AG04449 (cell line): ENCODE data around the gene PTPRG.
"Not testable (repeated sequence)": the region's sequence is repeated elsewhere in the genome, so short reads cannot be mapped to it uniquely, and the experiment has no call there.

Experiments used
- CTCF ChIA-PET: fragments of 350-600 bp; formaldehyde crosslinking; extraction: SDS; loops from one replicate; lab custom pipeline; 2021; ENCODE audit warnings: antibody characterized with exemption; lab: Yijun Ruan, JAX
- POLR2A ChIA-PET: fragments of 400-600, 350-600 bp; formaldehyde crosslinking; extraction: SDS; loops from one replicate; lab custom pipeline; 2020; ENCODE audit warnings: antibody characterized with exemption, inconsistent platforms; lab: Yijun Ruan, JAX
- DNase-seq: peaks from one replicate; pipeline ENCODE4 v3.0.0-alpha.2; 2010; ENCODE audit warnings: low read depth, low spot score
- H3K4me3 ChIP-seq: 2 replicates; pipeline ENCODE4 v1.5.1; 2011; ENCODE audit warnings: low read depth, mild to moderate bottlenecking, control low read depth, low read length
- CTCF ChIP-seq: IDR thresholded peaks from one replicate; pipeline ENCODE4 v1.5.1; 2011; ENCODE audit warnings: mild to moderate bottlenecking, moderate library complexity, low read length, control low read depth, inconsistent platforms; ENCODE audit not compliant: insufficient read depth; ENCODE audit errors: missing control alignments

PTPRG gene

DNA sequence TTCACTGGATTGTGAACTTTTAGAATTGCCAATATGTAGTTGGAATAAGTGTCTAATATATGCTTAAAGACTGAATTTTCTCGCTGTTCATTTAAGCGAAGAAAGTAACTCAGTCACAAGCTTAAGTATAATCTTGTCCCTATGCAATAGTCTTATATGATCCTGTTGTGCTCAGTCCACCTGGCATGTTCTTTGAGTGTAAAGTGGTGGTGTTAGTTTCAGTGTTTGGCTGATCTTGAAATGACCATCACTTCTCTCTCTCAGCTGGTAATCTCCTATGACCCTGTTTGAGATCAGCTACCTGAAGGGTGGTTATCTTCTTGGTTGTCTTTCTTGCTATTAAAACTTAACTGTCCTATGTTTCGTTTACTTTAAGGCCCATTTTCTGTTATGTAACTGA lies 197.5 kb downstream of the PTPRG start:
- POLR2A ChIA-PET: no interaction called here
- no peak overlapping the region for H3K4me3 ChIP-seq
- CTCF ChIA-PET: no interaction called here
- TF ChIP-seq CTCF: no peak
- DNase-seq: no peak

DNA sequence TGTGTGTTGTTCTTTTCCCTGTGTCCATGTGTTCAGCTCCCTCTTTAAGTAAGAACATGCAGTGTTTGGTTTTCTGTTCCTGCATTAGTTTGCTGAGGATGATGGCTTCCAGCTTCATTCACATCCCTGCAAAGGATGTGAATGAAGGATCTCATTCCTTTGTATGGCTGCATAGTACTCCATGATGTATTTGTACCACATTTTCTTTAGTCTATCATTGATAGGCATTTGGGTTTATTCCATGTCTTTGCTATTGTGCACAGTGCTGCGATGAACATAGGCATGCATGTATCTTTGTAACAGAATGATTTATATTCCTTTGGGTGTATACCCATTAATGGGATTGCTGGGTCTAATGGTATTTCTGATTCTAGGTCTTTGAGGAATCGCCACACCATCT lies 199.4 kb downstream of the PTPRG start:
- CTCF ChIA-PET, POLR2A ChIA-PET, DNase-seq, H3K4me3 ChIP-seq: not testable (repeated sequence)

GRCh38 chr3:61761694-61762430 lies 200.5 kb downstream of the PTPRG start:
- CTCF ChIA-PET: no interaction called here
- POLR2A ChIA-PET: no interaction called here
- no peak overlapping the region for H3K4me3 ChIP-seq
- TF ChIP-seq CTCF: no peak
- no peak for DNase-seq

DNA sequence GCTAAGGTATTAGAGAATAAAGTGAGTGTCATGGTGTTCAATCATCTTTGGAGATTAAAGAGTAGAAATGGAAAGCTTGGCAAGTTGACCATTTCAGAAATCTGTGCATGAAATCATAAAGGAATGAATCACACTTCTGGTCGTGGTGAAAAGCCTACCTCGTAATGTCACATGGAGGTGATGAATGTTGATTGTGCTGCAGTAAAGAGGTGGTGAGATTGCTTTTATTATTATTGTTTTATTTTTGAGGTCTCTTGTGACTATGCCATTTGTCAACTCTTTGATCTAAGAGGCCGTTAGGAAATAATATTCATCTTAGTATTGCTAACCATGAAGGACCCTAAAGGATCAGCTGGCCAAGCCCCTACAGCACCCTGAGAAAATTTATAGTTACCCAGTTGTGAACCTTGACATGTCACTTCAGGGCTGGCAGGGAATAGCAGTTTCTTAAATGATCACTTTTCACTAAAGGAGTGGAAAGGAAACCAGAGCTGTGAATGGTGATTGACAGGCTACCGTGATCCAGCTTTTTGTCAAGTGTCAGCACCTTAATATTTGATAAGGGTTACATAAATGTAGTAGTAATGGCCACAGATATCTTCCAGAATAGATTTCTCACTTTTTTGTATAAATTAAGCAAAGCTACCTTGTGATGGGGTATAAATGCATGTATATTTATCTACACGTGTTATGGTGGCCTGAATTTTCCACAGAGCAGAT lies 203.9 kb downstream of the PTPRG start:
- no peak for DNase-seq
- ChIA-PET CTCF (no interaction called here), POLR2A (no interaction called here)
- TF ChIP-seq CTCF: no peak
- no peak overlapping the region for H3K4me3 ChIP-seq

DNA sequence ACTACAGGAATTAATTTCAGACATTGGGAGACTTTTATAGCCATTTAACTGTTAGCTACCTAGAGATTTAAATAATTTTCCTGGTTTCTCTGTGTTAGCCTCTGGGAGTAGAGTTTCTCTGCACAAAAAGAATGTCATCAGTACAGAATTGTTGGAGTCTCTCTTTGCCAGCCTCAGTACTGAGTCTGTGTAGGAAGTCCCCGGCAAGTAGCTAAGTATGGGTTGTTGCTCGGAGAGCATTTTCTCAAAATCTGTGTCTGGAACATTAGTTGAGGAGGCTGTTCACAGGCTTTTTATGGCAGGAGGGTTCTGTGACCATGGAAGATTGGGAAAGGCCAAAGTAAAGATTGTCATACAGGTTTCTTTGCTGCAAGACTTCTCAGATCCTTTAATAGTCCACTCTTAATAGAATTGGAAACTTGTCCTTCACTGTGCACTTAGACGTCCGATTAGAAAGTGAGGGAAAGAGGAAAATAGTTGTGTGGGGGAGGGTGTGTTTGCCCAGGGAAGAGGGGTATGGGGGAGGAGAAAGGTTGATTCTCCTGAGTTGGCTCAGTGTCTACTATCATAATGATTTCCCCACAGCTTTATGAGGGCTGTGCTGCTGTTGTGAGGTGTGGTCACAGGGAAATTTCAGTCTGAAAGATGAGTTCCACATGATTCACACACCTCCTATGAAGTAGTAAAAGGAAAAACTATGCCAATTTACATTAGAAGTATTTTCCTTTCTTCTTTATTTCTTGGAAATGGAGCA lies 207.1 kb downstream of the PTPRG start:
- CTCF ChIA-PET: interaction anchor here (1.3 kb wide), 1 partner anchor 419 kb away, joined by 3 read pairs; no protein-coding TSS in a partner anchor
- H3K4me3 ChIP-seq: no peak overlapping the region
- TF ChIP-seq CTCF: no peak
- POLR2A ChIA-PET: no interaction called here
- no peak for DNase-seq

GRCh38 chr3:61769266-61769990 lies 208.1 kb downstream of the PTPRG start:
- POLR2A ChIA-PET: no interaction called here
- no peak overlapping the region for H3K4me3 ChIP-seq
- TF ChIP-seq CTCF: no peak
- CTCF ChIA-PET: interaction anchor here (1.0 kb wide), 1 partner anchor 420 kb away, joined by 3 read pairs; no protein-coding TSS in a partner anchor
- DNase-seq: no peak
